ENCODE data around the gene PLAAT2.

The PLAAT2 gene

GRCh38 chr11:63527667-63528066 lies 35.5 kb downstream of the PLAAT2 start:
- DNase-seq (ENCODE audit: insufficient read length) (no peak), FAIRE-seq (no peak)
- TF ChIP-seq TAF1 (IDR thresholded peaks at IDR 0.05; ENCODE audit: borderline replicate concordance, low read depth, low read length) (no peak), POLR2AphosphoS5 (IDR thresholded peaks at IDR 0.05; ENCODE audit: low read depth, low read length) (no peak), POLR2A (IDR thresholded peaks at IDR 0.05; ENCODE audit: low read depth, low read length) (no peak)

DNA sequence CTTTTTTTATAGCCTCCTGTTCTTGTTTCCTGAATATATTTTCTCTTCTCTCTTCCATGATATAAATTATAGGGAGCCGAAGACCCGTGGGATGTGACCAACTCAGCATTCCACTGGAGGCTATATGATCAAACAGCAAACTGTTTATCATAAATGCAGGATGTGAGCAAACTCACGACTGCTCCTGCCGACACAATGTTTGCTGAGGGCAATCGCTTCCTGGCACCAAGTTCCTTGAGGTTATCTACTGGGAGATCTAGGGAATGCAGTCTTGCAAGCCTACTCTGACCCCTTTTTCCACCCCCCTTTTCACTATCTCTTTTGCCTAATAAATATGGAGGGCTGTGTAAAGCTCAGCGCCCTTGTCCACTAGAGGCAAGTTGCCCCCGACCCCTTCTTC lies 40.0 kb downstream of the PLAAT2 start:
- DNase-seq (ENCODE audit: insufficient read length) (no peak), FAIRE-seq (no peak)
- TF ChIP-seq POLR2A (IDR thresholded peaks at IDR 0.05; ENCODE audit: low read depth, low read length), result no peak
- TF ChIP-seq TAF1 (IDR thresholded peaks at IDR 0.05; ENCODE audit: borderline replicate concordance, low read depth, low read length), result no peak
- TF ChIP-seq POLR2AphosphoS5 (IDR thresholded peaks at IDR 0.05; ENCODE audit: low read depth, low read length), result no peak

DNA sequence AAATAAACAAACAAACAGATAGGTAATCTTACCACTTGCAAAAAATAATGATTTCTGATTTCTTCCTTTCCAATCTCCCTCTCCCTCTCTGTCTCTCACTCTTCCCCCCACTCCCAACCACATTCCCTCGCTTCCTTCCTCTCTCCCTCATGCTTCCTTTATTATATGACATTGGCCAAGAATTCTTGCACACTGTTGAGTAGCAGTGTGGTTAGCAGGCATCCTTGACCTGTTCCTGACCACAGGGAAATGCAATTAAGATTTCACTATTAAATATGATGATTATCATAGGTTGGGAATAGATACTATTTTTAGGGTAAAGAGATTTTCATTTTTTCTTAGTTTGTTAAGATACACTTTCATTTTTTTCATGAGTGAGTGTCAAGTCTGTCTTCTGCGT lies 41.3 kb downstream of the PLAAT2 start:
- FAIRE-seq (no peak), DNase-seq (ENCODE audit: insufficient read length) (no peak)
- TF ChIP-seq TAF1 (IDR thresholded peaks at IDR 0.05; ENCODE audit: borderline replicate concordance, low read depth, low read length) (no peak), POLR2A (IDR thresholded peaks at IDR 0.05; ENCODE audit: low read depth, low read length) (no peak), POLR2AphosphoS5 (IDR thresholded peaks at IDR 0.05; ENCODE audit: low read depth, low read length) (no peak)

DNA sequence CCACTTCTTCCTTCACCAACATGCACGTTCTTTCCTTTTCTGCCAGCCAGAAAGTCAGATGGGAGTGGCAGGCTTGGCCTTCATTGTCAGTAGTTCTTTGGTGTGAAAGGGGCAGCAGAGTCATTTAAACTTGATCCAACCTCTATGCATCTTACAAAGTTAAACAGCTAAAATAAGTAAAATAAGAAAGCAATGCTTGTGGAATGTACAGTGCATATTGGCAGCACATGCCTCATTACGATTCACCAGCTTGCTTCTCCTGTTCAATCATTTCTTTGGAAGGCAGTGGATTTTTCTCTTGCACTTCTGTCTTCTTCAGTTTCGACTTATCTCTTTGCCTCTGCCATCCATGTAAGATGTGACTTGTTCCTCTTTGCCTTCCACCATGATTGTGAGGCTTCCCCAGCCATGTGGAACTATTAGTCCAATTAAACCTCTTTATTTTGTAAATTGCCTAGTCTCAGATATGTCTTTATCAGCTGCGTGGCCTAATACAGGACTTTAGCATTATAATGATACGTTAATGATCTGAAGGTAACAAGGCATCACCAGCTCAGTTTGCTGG lies 42.5 kb downstream of the PLAAT2 start:
- FAIRE-seq (peak; percentile 30), DNase-seq (ENCODE audit: insufficient read length) (no peak)

DNA sequence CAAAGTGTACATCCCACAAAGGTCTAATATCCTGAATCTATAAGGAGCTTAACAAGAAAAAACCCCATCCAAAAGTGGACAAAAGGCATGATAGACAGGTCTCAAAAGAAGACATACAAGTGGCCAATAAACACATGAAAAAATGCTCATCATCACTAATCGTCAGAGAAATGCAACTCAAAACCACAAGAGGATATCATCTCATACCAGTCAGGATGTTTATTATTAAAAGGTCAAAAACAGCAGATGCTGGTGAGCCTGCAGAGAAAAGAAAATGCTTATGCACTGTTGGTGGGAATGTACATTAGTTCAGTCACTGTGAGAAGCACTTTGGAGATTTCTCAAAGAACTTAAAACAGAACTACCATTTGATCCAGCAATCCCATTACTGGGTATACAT lies 44.6 kb downstream of the PLAAT2 start:
- DNase-seq (ENCODE audit: insufficient read length) (no peak), FAIRE-seq (no peak)
- no peak for TF ChIP-seq POLR2A (IDR thresholded peaks at IDR 0.05; ENCODE audit: low read depth, low read length)
- no peak for TF ChIP-seq POLR2AphosphoS5 (IDR thresholded peaks at IDR 0.05; ENCODE audit: low read depth, low read length)
- no peak for TF ChIP-seq TAF1 (IDR thresholded peaks at IDR 0.05; ENCODE audit: borderline replicate concordance, low read depth, low read length)

More for the DNA sequence above, 42.5 kb downstream of the PLAAT2 start:
- TF ChIP-seq TAF1 (IDR thresholded peaks at IDR 0.05; ENCODE audit: borderline replicate concordance, low read depth, low read length) (no peak), POLR2A (IDR thresholded peaks at IDR 0.05; ENCODE audit: low read depth, low read length) (no peak), POLR2AphosphoS5 (IDR thresholded peaks at IDR 0.05; ENCODE audit: low read depth, low read length) (no peak)

DNA sequence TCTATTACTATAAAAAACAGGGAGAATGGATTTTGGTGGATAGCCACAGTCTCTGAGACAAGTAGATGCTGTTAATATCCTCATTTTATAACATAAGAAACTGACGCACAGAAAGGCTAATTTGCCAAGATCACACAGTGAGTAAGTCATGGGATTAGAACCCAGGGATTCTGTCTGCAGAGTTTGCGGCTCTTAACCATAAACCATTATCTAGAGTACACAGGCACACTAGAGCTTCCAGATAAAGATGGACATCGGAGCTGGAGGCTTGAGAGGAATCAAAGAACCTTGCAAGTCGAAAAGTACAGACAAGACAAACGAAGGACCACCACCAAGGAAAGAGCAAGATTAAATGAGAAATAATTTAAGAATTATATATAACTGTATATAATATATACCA lies 46.0 kb downstream of the PLAAT2 start:
- no peak for FAIRE-seq

DNA sequence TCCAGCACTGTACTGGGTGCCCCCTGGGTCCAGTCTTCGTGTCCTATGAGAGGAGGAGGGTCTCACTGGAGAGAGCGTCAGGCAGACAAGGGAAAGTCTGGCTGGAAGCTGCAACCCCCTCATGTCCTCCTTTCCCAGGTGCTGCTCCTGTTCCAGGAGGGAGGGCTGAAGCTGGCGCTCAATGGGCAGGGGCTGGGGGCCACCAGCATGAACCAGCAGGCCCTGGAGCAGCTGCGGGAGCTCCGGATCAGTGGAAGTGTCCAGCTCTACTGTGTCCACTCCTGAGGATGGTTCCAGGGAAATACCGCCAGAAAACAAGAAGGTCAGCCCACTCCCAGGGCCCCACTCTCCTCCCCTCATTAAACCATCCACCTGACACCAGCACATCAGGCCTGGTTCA lies 47.1 kb downstream of the PLAAT2 start:
- DNase-seq (ENCODE audit: insufficient read length), result no peak
- no peak for TF ChIP-seq POLR2A (IDR thresholded peaks at IDR 0.05; ENCODE audit: low read depth, low read length)
- TF ChIP-seq POLR2AphosphoS5 (IDR thresholded peaks at IDR 0.05; ENCODE audit: low read depth, low read length), result no peak
- TF ChIP-seq TAF1 (IDR thresholded peaks at IDR 0.05; ENCODE audit: borderline replicate concordance, low read depth, low read length), result no peak
- no peak for FAIRE-seq

More for the DNA sequence above, 46.0 kb downstream of the PLAAT2 start:
- no peak for TF ChIP-seq POLR2AphosphoS5 (IDR thresholded peaks at IDR 0.05; ENCODE audit: low read depth, low read length)
- no peak for TF ChIP-seq POLR2A (IDR thresholded peaks at IDR 0.05; ENCODE audit: low read depth, low read length)
- TF ChIP-seq TAF1 (IDR thresholded peaks at IDR 0.05; ENCODE audit: borderline replicate concordance, low read depth, low read length), result no peak
- no peak for DNase-seq (ENCODE audit: insufficient read length)

DNA sequence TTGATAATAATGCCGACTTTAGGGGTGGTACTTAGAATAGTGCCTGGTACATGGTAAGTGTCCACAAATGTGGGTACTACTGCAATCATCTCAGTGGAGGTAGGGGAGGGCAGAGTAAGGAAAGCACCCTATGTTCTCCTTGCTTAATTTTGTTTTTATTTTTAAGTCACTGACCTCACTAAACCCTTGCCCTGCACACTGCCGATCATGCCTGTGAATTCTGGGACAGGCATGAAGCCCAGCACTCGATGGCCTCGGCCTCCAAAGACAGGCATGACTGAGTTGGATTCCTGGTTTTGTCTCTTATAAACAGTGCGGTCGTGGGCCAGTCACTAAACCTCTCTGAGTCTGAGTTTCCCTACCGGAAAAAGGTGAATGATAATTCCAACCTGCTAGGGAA lies 50.4 kb downstream of the PLAAT2 start:
- FAIRE-seq (no peak), DNase-seq (ENCODE audit: insufficient read length) (no peak)
- TF ChIP-seq POLR2A (IDR thresholded peaks at IDR 0.05; ENCODE audit: low read depth, low read length) (no peak), TAF1 (IDR thresholded peaks at IDR 0.05; ENCODE audit: borderline replicate concordance, low read depth, low read length) (no peak), POLR2AphosphoS5 (IDR thresholded peaks at IDR 0.05; ENCODE audit: low read depth, low read length) (no peak)

DNA sequence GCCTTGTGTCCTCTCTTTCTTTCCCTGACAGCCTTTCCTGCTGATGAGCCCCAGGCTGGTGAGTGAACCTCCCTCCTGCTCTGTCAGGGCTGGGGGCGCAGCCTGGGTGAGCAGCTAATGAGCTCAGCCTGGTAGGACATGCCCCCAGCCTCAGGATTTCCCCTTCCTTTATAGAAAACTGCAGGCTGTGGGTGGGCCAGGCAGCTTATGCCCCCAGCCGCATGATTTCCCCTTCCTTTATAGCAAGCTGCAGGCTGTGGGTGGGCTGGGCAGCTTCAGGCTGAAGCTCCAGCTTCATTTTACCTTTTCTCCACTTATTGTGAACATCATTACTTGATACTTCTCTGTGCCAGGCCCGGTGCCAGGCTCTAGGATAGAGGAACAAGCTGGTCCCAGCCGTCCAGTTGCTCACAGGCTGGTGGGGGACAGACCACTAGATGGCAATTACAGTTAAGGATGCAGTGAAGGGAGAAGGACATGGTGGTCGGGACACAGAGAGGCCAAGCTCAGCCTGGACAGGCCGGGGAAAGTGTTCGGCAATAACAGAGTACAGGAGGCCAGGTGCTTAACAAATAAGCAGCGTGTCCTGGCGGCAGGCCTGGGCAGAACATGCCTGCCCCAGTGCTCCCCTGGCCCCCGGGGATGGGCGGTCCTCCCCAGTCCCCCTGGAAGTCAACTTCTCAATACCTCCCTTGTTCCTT lies 52.0 kb downstream of the PLAAT2 start:
- no peak for TF ChIP-seq TAF1 (IDR thresholded peaks at IDR 0.05; ENCODE audit: borderline replicate concordance, low read depth, low read length)
- no peak for TF ChIP-seq POLR2AphosphoS5 (IDR thresholded peaks at IDR 0.05; ENCODE audit: low read depth, low read length)
- no peak for TF ChIP-seq POLR2A (IDR thresholded peaks at IDR 0.05; ENCODE audit: low read depth, low read length)
- FAIRE-seq (no peak), DNase-seq (ENCODE audit: insufficient read length) (no peak)

DNA sequence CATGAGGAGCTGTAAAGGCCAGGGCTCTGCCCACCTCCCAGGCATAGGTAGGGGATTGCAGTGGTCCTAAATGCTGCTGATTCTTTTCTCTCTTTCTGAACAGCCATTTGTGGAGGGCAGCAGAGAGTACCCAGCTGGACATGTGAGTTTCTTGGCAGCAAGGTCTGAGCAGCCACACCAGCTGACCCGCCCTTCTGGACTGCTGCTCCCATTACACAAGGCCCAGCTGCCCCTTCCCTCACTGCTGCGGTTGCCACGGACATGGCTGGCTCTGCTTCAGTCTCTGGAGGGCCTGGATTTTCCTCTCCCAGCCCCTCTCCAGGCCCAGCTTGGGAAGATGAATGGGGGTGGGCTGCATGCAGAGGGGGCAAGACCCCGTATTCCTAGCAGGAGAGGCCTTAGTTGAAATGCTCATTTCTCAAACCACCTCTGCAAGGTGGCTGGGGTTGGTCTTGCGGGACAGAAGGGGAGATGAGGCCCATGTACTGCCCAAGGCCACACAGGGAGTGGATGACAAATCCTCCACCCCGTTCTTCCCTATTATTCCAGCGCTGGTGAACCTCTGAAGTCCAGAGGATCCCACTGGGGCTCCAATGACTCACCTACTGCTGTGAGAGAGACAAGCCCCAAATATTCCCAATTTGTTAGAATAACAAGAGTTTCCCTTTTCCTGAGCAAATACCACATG lies 52.7 kb downstream of the PLAAT2 start:
- TF ChIP-seq TAF1 (IDR thresholded peaks at IDR 0.05; ENCODE audit: borderline replicate concordance, low read depth, low read length), result no peak
- TF ChIP-seq POLR2A (IDR thresholded peaks at IDR 0.05; ENCODE audit: low read depth, low read length), result no peak
- TF ChIP-seq POLR2AphosphoS5 (IDR thresholded peaks at IDR 0.05; ENCODE audit: low read depth, low read length), result no peak
- no peak for FAIRE-seq
- DNase-seq (ENCODE audit: insufficient read length), result no peak

DNA sequence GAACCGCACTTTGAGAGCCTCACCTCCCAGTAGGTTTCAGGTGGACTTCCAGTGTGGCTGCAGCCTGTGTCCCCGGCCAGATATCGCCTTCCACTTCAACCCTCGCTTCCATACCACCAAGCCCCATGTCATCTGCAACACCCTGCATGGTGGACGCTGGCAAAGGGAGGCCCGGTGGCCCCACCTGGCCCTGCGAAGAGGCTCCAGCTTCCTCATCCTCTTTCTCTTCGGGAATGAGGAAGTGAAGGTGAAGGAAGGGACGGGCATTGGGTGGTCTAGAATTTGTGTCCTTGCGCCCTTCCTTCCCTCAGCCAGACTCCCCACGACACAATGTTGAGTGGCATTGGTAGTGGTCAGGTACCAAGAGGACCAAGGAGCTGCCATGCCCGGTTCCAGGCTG lies 54.4 kb downstream of the PLAAT2 start:
- no peak for DNase-seq (ENCODE audit: insufficient read length)
- no peak for FAIRE-seq
- TF ChIP-seq TAF1 (IDR thresholded peaks at IDR 0.05; ENCODE audit: borderline replicate concordance, low read depth, low read length) (no peak), POLR2A (IDR thresholded peaks at IDR 0.05; ENCODE audit: low read depth, low read length) (no peak), POLR2AphosphoS5 (IDR thresholded peaks at IDR 0.05; ENCODE audit: low read depth, low read length) (no peak)

GRCh38 chr11:63508009-63508408 lies 55.2 kb downstream of the PLAAT2 start:
- no peak for FAIRE-seq
- TF ChIP-seq TAF1 (IDR thresholded peaks at IDR 0.05; ENCODE audit: borderline replicate concordance, low read depth, low read length) (no peak), POLR2AphosphoS5 (IDR thresholded peaks at IDR 0.05; ENCODE audit: low read depth, low read length) (no peak), POLR2A (IDR thresholded peaks at IDR 0.05; ENCODE audit: low read depth, low read length) (no peak)
- DNase-seq (ENCODE audit: insufficient read length), result no peak

Data from GM12892 (cell line).